22Rv1 (cell line): ENCODE data around the gene SDR42E2.

Experiments used
- CTCF ChIP-seq: fragments of 450-650 bp; IDR thresholded peaks from 2 replicates; pipeline ENCODE4 v1.5.1; 2017; ENCODE audit warnings: mild to moderate bottlenecking
- ZFX ChIP-seq: fragments of 450-650 bp; IDR thresholded peaks from 2 replicates; pipeline ENCODE4 v1.6.1; 2017; ENCODE audit warnings: antibody characterized with exemption, borderline replicate concordance

DNA sequence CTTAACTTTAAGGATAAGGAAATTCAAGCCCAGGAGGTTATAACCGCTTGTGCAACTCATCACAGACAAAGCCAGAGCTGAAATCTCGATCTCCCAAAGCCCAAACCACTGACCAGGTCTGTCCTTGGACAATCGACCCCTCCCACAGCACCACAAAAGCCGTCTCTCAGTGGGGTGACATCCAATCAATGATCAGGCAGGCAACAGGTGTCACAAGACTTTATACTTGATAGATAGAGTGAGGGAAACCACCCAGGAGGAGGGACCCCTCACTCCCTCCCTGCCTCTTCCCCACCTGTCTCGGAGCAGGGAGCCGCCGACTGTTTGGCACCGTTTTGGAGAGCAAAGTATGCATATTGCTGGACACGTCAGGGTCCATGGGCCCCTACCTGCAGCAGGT lies 14.5 kb upstream of the SDR42E2 start:
- TF ChIP-seq CTCF (no peak), ZFX (no peak)
